Head of caudate nucleus (tissue), 42 donors: ENCODE data around the gene ALPK1.
A peak's percentile ranks its signal among the peaks of the same experiment; 100 is the strongest.

Experiments used
- DNase-seq, 42 donors: peaks; one replicate each; pipeline versions ENCODE4 v3.0.0 to v3.0.0-alpha.2; 2020 to 2021; ENCODE audit warnings: mixed read lengths in 7 of 42
- intact Hi-C: fragments of 100-400 bp; cut with DNase I; formaldehyde crosslinking; loops from one replicate; pipeline ENCODE4 v1.15.0; 2022

ALPK1 gene

GRCh38 chr4:112358952-112359749 lies 62.0 kb downstream of the ALPK1 start:
- DNase-seq, result no peak
- intact Hi-C loops, result no loop called here

- intact Hi-C loops, result no loop called here
These were observed 64.1 kb downstream of the ALPK1 start for GRCh38 chr4:112361181-112361791.

GRCh38 chr4:112370466-112370865 lies 73.3 kb downstream of the ALPK1 start:
- DNase-seq, result no peak
- intact Hi-C loops, result no loop called here

More at GRCh38 chr4:112361181-112361791, 64.1 kb downstream of the ALPK1 start:
- no peak for DNase-seq

- intact Hi-C loops, result no loop called here
These were observed 74.2 kb downstream of the ALPK1 start for GRCh38 chr4:112371361-112371760.

GRCh38 chr4:112374850-112375249 lies 77.7 kb downstream of the ALPK1 start:
- intact Hi-C loops, result no loop called here
- DNase-seq, result no peak

More at GRCh38 chr4:112371361-112371760, 74.2 kb downstream of the ALPK1 start:
- DNase-seq, result no peak

GRCh38 chr4:112377171-112377570 lies 80.0 kb downstream of the ALPK1 start:
- intact Hi-C loops, result no loop called here
- DNase-seq, result no peak

GRCh38 chr4:112377594-112378242 lies 80.5 kb downstream of the ALPK1 start:
- no peak for DNase-seq
- intact Hi-C loops, result no loop called here

GRCh38 chr4:112378243-112378620 lies 81.1 kb downstream of the ALPK1 start:
- no peak for DNase-seq
- intact Hi-C loops, result no loop called here

- DNase-seq, result no peak
These were observed 81.7 kb downstream of the ALPK1 start for GRCh38 chr4:112378858-112379257.

GRCh38 chr4:112379306-112379705 lies 82.1 kb downstream of the ALPK1 start:
- peak in 15 of 42 donors; percentile 5 to 46 (median 21) for DNase-seq
- intact Hi-C loops, result no loop called here

More at GRCh38 chr4:112378858-112379257, 81.7 kb downstream of the ALPK1 start:
- intact Hi-C loops, result no loop called here

- DNase-seq, result no peak
- intact Hi-C loops, result no loop called here
These were observed 85.0 kb downstream of the ALPK1 start for GRCh38 chr4:112381996-112382692.

- intact Hi-C loops, result no loop called here
- DNase-seq, result no peak
These were observed 88.9 kb downstream of the ALPK1 start for GRCh38 chr4:112386071-112386470.

GRCh38 chr4:112402098-112402497 lies 104.9 kb downstream of the ALPK1 start:
- no peak for DNase-seq
- intact Hi-C loops, result no loop called here

GRCh38 chr4:112403101-112403945 lies 106.2 kb downstream of the ALPK1 start:
- intact Hi-C loops, result no loop called here
- peak in 12 of 42 donors; percentile 4 to 57 (median 24) for DNase-seq

- intact Hi-C loops, result no loop called here
- DNase-seq, result no peak
These were observed 113.2 kb downstream of the ALPK1 start for GRCh38 chr4:112410364-112410763.

- intact Hi-C loops, result no loop called here
- DNase-seq, result no peak
These were observed 113.6 kb downstream of the ALPK1 start for GRCh38 chr4:112410804-112411203.

- intact Hi-C loops, result no loop called here
- DNase-seq, result peak in 34 of 42 donors; percentile 2 to 58 (median 22)
These were observed 114.8 kb downstream of the ALPK1 start for GRCh38 chr4:112411781-112412550.

GRCh38 chr4:112416464-112416863 lies 119.3 kb downstream of the ALPK1 start:
- DNase-seq, result no peak
- intact Hi-C loops, result no loop called here
